Kasumi-1 (cell line): ENCODE data around the gene ADRA2B.
"Not testable (repeated sequence)": the region's sequence is repeated elsewhere in the genome, so short reads cannot be mapped to it uniquely, and the experiment has no call there.

Experiments
- DNase-seq, 2 experiments: peaks; one replicate each; lab custom pipeline; 2025; lab: John Stamatoyannopoulos, UW

ADRA2B gene

GRCh38 chr2:96069878-96070277 is 46.5 kb downstream of the ADRA2B start:
- DNase-seq: not testable (repeated sequence)

DNA sequence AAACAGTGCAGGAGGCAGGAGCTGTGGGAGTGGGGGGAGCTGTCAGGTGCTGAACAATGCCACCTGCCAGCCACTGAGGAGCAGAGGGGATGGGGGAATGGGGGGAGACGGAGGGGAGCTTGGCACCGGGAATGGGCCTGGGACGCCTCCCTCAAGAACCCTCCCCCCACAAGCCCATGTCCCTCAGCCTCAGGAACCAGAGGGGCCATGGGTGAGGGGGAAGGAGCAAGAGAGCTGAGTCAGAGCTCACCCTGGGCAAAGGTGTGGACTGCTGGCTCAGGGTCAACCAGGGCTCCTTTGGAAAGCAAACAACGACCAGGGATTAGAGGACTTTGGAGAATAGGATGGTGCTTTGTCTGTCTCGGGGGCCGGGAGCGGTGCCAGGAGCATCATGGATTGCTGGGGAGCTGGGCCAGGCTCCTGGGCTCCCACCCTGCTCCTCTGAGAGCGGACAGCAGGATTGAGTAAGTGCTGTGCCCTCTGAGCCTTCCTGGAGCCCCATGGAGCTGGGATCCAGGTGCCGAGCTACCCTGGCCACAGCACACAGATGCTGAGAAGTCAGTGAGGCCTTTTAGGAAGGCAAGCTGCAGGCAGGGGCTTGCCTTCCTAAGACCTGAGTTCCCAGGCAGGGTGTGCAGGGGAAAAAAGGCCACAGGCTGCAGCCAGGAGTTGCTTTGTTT is 48.3 kb downstream of the ADRA2B start:
- not testable (repeated sequence) for DNase-seq

DNA sequence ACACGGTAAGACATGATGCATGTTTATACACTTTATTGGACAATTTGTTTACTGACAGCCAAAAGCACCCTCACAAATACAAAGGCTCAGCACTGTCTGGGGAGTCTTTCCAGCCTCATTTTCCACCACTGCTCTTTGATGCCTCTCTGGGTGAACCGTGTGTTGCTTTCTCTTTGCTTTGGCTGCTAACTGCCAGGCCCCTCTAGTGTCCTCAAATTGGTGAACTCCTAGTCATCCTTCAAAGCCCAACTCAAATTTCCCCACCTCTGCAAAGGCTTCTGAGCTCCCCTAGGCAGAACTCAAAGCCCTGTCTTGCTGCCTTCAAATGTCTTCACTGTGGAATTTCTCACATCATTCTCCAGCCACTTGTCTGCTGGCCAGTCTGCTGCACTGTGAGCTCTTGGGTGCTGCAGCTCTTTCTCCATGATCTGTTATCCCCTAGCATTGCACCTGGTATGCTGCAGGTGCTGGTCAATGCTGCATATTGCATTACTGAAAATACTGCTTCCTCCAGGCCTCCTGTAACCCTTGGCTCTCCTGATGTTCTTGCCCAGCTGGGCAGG is 49.2 kb downstream of the ADRA2B start:
- DNase-seq: not testable (repeated sequence)

- not testable (repeated sequence) for DNase-seq
Observed at GRCh38 chr2:96066511-96066910, 49.9 kb downstream of the ADRA2B start.

GRCh38 chr2:96065954-96066353 is 50.4 kb downstream of the ADRA2B start:
- DNase-seq: not testable (repeated sequence)

GRCh38 chr2:96065381-96065930 is 50.9 kb downstream of the ADRA2B start:
- DNase-seq: no peak

- DNase-seq: not testable (repeated sequence)
Observed at GRCh38 chr2:96064760-96065159, 51.6 kb downstream of the ADRA2B start.

- not testable (repeated sequence) for DNase-seq
Observed at GRCh38 chr2:96064047-96064675, 52.2 kb downstream of the ADRA2B start.

DNA sequence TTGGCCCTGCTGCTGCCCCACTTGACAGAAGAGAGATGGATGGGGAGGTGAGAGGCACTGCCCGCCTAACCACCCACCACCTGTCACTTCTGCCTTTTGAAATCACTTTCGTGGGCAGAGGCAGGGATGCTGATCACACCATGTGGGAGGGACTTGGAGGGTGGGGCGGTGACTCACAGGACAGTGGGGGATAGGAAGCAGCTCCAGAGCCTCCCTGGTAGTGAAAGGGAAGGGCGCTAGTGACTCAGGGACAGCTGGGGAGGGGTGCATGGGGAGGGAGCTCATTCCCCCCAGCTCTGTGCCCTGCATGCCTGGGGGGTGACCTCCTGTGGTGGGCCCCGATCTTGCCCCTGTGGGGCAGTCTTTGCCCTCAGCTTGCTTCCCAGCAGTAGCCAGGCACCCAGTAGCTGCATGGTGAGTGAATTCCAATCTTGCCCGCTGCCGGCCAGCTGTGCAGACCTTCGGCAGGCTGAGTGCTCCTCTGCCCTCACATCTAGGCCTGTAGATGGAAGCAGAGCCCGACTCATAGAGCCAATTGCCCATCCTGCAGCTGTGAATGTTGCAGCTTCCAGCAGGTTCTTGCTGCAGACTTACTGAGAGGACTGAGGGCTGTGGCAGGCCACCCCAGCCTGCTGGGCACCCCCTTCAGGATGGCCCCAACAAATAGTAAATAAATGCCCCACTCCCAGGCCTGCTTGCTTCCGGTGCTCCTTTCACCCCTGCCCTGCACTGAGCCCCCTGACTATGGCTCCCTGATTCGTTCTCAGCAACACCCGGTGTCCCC is 53.1 kb downstream of the ADRA2B start:
- not testable (repeated sequence) for DNase-seq
